Right hindlimb (tissue), 1 donor: Measurements from ENCODE around the gene THOC6.
"Not testable (repeated sequence)": the region's sequence is repeated elsewhere in the genome, so short reads cannot be mapped to it uniquely, and the experiment has no call there.

ENCODE experiments used
- DNase-seq: peaks from one replicate; pipeline ENCODE4 v3.0.0-alpha.2; 2018

Gene THOC6

GRCh38 chr16:3035289-3035971 is 11.6 kb downstream of the THOC6 start:
- DNase-seq = peak; percentile 13

- peak; percentile 12 for DNase-seq
Measured at GRCh38 chr16:3035972-3036725, 12.3 kb downstream of the THOC6 start.

- no peak for DNase-seq
Measured at GRCh38 chr16:3036726-3037315, 13.0 kb downstream of the THOC6 start, which contains the start of gene BICDL2. TSS of gene BICDL2 (minus strand) at chr16:3036944. CDS start at chr16:3035496, 1,448 bp downstream.

- no peak for DNase-seq
Measured at GRCh38 chr16:3038256-3038655, 14.4 kb downstream of the THOC6 start.

GRCh38 chr16:3038896-3039295 is 15.1 kb downstream of the THOC6 start:
- DNase-seq = no peak

- no peak for DNase-seq
Measured at GRCh38 chr16:3042376-3042775, 18.5 kb downstream of the THOC6 start.

- DNase-seq = no peak
Measured at GRCh38 chr16:3044708-3045107, 20.9 kb downstream of the THOC6 start.

- DNase-seq = peak; percentile 56
Measured at GRCh38 chr16:3045758-3046640, 22.2 kb downstream of the THOC6 start, which contains the start of gene MMP25. TSS of gene MMP25 (plus strand) at chr16:3046561. CDS start at chr16:3046918, 357 bp downstream.

- DNase-seq = no peak
Measured at GRCh38 chr16:3046641-3047386, 23.0 kb downstream of the THOC6 start.

GRCh38 chr16:3047387-3047720 is 23.5 kb downstream of the THOC6 start:
- no peak for DNase-seq

GRCh38 chr16:3049921-3050481 is 26.2 kb downstream of the THOC6 start:
- DNase-seq = no peak

GRCh38 chr16:3050487-3050886 is 26.7 kb downstream of the THOC6 start:
- DNase-seq = no peak

- no peak for DNase-seq
Measured at GRCh38 chr16:3051009-3051408, 27.2 kb downstream of the THOC6 start.

GRCh38 chr16:3051494-3051893 is 27.7 kb downstream of the THOC6 start:
- no peak for DNase-seq

- DNase-seq = not testable (repeated sequence)
Measured at GRCh38 chr16:3052571-3053329, 28.9 kb downstream of the THOC6 start.

GRCh38 chr16:3053330-3053710 is 29.5 kb downstream of the THOC6 start:
- not testable (repeated sequence) for DNase-seq

GRCh38 chr16:3054965-3055733 is 31.3 kb downstream of the THOC6 start:
- no peak for DNase-seq

GRCh38 chr16:3055734-3056115 is 31.9 kb downstream of the THOC6 start:
- not testable (repeated sequence) for DNase-seq

GRCh38 chr16:3056336-3057180 is 32.7 kb downstream of the THOC6 start:
- no peak for DNase-seq
